Hepatocyte (in vitro differentiated cells): ENCODE measurements around the gene ROR1. TPM values are rescaled to one million over a fixed set of nuclear protein-coding genes. Genes with fewer than 3 reads are reported as not detected.

Experiments used
- DNase-seq: peaks from one replicate; pipeline ENCODE4 v3.0.0-alpha.2; 2016; ENCODE audit warnings: low spot score
- H2AFZ ChIP-seq: fragments of 200-600 bp; sonication (generic); 2 replicates; pipeline ENCODE4 v1.6.0; 2016; ENCODE audit warnings: antibody characterized with exemption, mild to moderate bottlenecking
- H3K27ac ChIP-seq: fragments of 200-600 bp; sonication (generic); 2 replicates; pipeline ENCODE4 v1.5.1; 2016; ENCODE audit warnings: mild to moderate bottlenecking
- H3K27me3 ChIP-seq: fragments of 200-600 bp; sonication (generic); 2 replicates; pipeline ENCODE4 v1.6.1; 2016
- H3K36me3 ChIP-seq: fragments of 200-600 bp; sonication (generic); replicated peaks from 2 replicates; pipeline ENCODE4 v1.5.1; 2016; ENCODE audit warnings: low read depth; ENCODE audit not compliant: insufficient read depth
- H3K4me1 ChIP-seq: fragments of 200-600 bp; sonication (generic); 2 replicates; pipeline ENCODE4 v1.5.1; 2016; ENCODE audit warnings: mild to moderate bottlenecking, moderate library complexity; ENCODE audit not compliant: insufficient read depth
- H3K4me2 ChIP-seq: fragments of 200-600 bp; sonication (generic); 2 replicates; pipeline ENCODE4 v1.6.0; 2016
- H3K4me3 ChIP-seq: fragments of 200-600 bp; sonication (generic); 2 replicates; pipeline ENCODE4 v1.5.1; 2016; ENCODE audit warnings: mild to moderate bottlenecking
- H3K79me2 ChIP-seq: fragments of 200-600 bp; sonication (generic); 2 replicates; pipeline ENCODE4 v1.6.0; 2017; ENCODE audit warnings: mild to moderate bottlenecking
- H3K9me2 ChIP-seq: fragments of 200-600 bp; sonication (generic); replicated peaks from 2 replicates; pipeline ENCODE4 v1.6.0; 2017; ENCODE audit warnings: mild to moderate bottlenecking; ENCODE audit not compliant: insufficient read depth
- H3K9me3 ChIP-seq: fragments of 200-600 bp; sonication (generic); 2 replicates; pipeline ENCODE4 v1.5.1; 2016; ENCODE audit warnings: low read depth, mild to moderate bottlenecking
- H4K20me1 ChIP-seq: fragments of 200-600 bp; sonication (generic); 2 replicates; pipeline ENCODE4 v1.6.0; 2016; ENCODE audit warnings: mild to moderate bottlenecking; ENCODE audit not compliant: insufficient read depth, poor library complexity, severe bottlenecking
- CTCF ChIP-seq: fragments of 200-600 bp; sonication (generic); IDR thresholded peaks from 2 replicates; pipeline ENCODE4 v1.5.1; 2016; ENCODE audit warnings: antibody characterized with exemption, mild to moderate bottlenecking; ENCODE audit not compliant: poor library complexity
- EZH2 ChIP-seq: fragments of 200-600 bp; sonication (generic); IDR thresholded peaks from 2 replicates; pipeline ENCODE4 v1.6.1; 2016; ENCODE audit warnings: antibody characterized with exemption, mild to moderate bottlenecking, borderline replicate concordance
- EZH2phosphoT487 ChIP-seq: fragments of 200-600 bp; sonication (generic); IDR thresholded peaks from one replicate; pipeline ENCODE4 v1.6.1; 2018; ENCODE audit warnings: antibody characterized with exemption, mild to moderate bottlenecking, low read depth, moderate library complexity; ENCODE audit not compliant: unreplicated experiment, severe bottlenecking
- WGBS: methylation state at CpG from one replicate; pipeline ENCODE4 v1.1.6; 2016; ENCODE audit warnings: low lambda C conversion rate; ENCODE audit errors: missing lambda C conversion rate; 5-methylcytosine and 5-hydroxymethylcytosine counted together
- polyA plus RNA-seq: library from polyadenylated mRNA; unstranded; fragments of >200 nt; fragmentation: Nextera tagmentation; extraction: Ambion mirVana; gene quantifications from 2 replicates; pipeline ENCODE4 v1.2.1, GENCODE V29; 2016
- total RNA-seq: library from RNA; depleted of rRNA; stranded (reverse); fragments of >200 nt; gene quantifications from 2 replicates; pipeline ENCODE4 v1.2.3, GENCODE V29; 2014

The ROR1 gene
- total and polyA plus RNA-seq, 2 experiments from 2014 or later: 16.4 to 27.7 TPM

- H2AFZ ChIP-seq: no peak overlapping the region
These were observed 44.6 kb upstream of the ROR1 start for GRCh38 chr1:63729227-63729620.

GRCh38 chr1:63730211-63730610, 43.6 kb upstream of the ROR1 start:
- Histone ChIP-seq H3K79me2 (no peaks in the 10 kb centered on the region), H3K36me3 (no peaks in the 10 kb centered on the region), H3K4me2 (no peak overlapping the region), H3K4me3 (no peak overlapping the region), H3K9me2 (no peaks in the 10 kb centered on the region), H3K27me3 (no peaks in the 10 kb centered on the region), H3K27ac (no peak overlapping the region), H2AFZ (no peak overlapping the region), H3K4me1 (no peaks in the 10 kb centered on the region), H4K20me1 (no peaks in the 10 kb centered on the region), H3K9me3 (no peaks in the 10 kb centered on the region)
- DNase-seq: no peak
- TF ChIP-seq CTCF (no peak), EZH2 (no peak), EZH2phosphoT487 (no peak)
- WGBS: 41% methylated on average over 4 of the region's 4 CpGs

More at GRCh38 chr1:63729227-63729620, 44.6 kb upstream of the ROR1 start:
- Histone ChIP-seq H3K4me1 (no peaks in the 10 kb centered on the region), H3K9me2 (no peaks in the 10 kb centered on the region), H3K27ac (no peak overlapping the region), H3K79me2 (no peaks in the 10 kb centered on the region), H3K27me3 (no peaks in the 10 kb centered on the region), H3K9me3 (no peaks in the 10 kb centered on the region), H3K36me3 (no peaks in the 10 kb centered on the region), H3K4me3 (no peak overlapping the region), H4K20me1 (no peaks in the 10 kb centered on the region), H3K4me2 (no peak overlapping the region)
- no peak for DNase-seq
- TF ChIP-seq EZH2phosphoT487 (no peak), EZH2 (no peak), CTCF (no peak)
- 83% methylated on average over 5 of the region's 5 CpGs for WGBS

GRCh38 chr1:63731117-63732043, 42.4 kb upstream of the ROR1 start:
- Histone ChIP-seq H3K79me2 (no peaks in the 10 kb centered on the region), H2AFZ (no peak overlapping the region), H3K9me2 (no peaks in the 10 kb centered on the region), H3K27ac (no peak overlapping the region), H3K9me3 (no peaks in the 10 kb centered on the region), H3K4me1 (no peaks in the 10 kb centered on the region), H3K27me3 (no peaks in the 10 kb centered on the region), H3K4me2 (no peak overlapping the region), H4K20me1 (no peaks in the 10 kb centered on the region), H3K4me3 (no peak overlapping the region), H3K36me3 (no peaks in the 10 kb centered on the region)
- 61% methylated on average over 9 of the region's 9 CpGs for WGBS
- TF ChIP-seq EZH2phosphoT487 (no peak), EZH2 (no peak), CTCF (no peak)
- DNase-seq: peak; percentile 47
